ENCODE measurements around the gene MPPE1.

The MPPE1 gene

DNA sequence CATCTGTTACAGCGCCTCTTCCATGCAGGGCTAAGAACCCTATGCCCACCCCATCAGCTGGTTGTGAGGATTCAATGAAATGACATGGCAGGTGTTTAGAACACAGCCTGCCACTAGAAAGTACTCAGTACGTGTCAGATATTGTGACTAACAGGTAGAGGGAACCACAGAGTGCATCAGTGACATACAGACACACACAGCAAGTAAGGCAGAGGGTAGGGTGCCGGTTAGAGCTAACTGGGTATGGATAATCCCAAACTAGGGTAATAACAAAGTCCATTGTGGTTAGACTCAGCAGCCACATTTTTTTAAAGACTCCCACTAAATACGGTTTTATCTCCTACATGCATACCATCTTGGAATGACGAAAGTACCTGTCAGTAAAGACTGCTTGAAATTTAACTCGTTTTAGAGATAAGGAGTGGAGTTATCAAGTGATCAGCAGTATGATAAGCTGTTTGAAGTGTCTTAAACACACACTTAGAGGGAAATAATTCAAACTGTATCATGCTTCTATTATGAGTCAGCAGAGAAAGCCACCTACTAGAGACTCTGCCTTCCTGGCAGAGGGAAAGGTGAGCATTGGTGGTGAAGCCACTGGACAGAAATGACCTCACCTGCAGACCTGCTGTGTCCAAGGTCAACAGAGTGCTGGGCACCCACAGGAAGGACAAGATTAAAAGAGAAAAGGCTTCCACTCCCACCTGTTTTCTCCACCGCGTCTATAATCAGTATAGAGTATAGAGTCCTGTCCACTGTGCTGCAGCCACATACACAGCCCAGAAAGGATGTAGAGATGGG, 20.6 kb downstream of the MPPE1 start:
- no peak for TF ChIP-seq CTCF (conservative IDR thresholded peaks at IDR 0.05; ENCODE audit: low read depth, low read length)
- H3K4me3 ChIP-seq (ENCODE audit: low read length), result no peak overlapping the region
- DNase-seq (ENCODE audit: low read depth), result no peak

GRCh38 chr18:11886577-11887110, 21.5 kb downstream of the MPPE1 start:
- DNase-seq (ENCODE audit: low read depth), result no peak
- no peak overlapping the region for H3K4me3 ChIP-seq (ENCODE audit: low read length)
- no peak for TF ChIP-seq CTCF (conservative IDR thresholded peaks at IDR 0.05; ENCODE audit: low read depth, low read length)

DNA sequence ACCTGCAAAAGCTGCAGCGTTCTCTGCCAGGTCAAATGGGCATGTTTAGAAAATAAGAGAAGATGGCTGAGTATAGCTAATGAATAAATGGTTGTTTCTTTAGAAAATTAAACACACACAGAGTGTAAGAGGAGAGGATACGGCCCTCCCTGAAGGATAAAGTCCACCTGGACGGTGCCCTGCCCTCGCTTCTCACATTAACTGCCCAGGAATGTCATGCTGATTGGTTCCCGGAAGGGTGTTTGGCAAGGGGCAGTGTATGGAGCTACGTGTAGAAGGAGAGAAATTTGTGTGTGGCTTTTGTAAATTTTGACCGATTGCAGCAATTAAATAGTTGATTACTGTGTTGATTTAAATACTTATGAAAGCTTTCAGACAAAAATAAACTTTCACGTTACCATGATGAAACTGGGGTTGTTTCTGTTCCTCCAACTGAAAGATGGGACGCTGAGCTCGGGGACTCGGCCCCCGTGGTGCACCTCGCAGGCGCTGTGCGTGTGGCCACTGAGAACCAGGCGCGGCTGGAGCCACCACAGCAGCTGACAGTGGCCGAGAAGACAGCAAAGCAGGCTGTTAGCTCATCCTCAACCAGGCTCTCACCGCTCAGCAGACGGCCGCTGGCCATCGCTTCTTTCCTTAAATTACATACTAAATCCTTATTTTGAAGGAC, 22.7 kb downstream of the MPPE1 start:
- TF ChIP-seq CTCF (conservative IDR thresholded peaks at IDR 0.05; ENCODE audit: low read depth, low read length), result no peak
- H3K4me3 ChIP-seq (ENCODE audit: low read length), result no peak overlapping the region
- DNase-seq (ENCODE audit: low read depth), result no peak

DNA sequence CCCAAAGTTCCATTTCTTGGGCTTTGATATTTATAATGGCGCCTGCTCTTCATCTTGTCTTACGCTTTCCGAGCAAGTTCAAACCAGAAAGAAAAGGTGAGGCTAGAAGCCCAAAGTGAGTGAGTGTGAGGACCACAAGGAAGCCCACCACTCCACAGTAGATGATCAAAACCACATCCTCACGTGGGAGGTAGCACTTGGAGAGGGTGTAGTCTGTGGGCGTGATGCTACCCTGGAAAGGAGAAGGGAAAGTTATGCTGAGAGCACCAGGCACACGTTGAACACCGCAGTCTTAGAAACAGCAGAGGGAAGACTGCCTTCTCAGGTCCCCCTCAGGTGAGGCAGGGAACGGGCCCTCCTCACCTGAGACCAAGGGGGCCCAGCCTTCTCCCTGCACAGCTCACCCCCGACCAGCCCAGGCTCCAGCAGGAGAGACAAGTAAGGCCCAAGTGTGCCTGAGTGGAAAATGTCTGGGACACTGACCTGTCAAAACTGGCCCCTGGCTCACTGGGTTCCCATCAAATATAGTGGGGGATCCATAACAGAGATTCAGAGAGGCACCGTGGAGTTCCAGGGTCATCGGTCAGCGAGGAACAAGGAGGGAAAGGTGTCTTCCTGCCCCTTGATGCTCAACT, 23.6 kb downstream of the MPPE1 start:
- TF ChIP-seq CTCF (conservative IDR thresholded peaks at IDR 0.05; ENCODE audit: low read depth, low read length), result no peak
- no peak overlapping the region for H3K4me3 ChIP-seq (ENCODE audit: low read length)
- DNase-seq (ENCODE audit: low read depth), result no peak

DNA sequence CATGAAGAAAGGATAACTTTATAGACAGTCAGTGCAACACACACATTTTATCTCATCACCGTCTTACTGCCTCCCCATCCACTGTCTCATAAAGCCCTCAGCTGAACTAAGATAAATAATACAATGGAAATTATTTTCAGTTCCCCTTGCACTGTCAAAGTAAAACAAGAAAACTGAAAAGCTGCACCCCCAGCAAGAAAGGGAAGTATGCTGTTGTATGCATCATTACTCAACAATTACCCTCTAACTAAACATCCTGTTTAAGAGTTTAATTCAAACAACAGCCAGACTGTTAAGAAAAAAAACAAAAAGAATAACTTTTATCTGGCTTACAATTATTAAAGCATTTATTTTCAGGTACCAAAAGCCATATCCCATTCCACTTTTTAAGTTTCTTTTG, 25.0 kb downstream of the MPPE1 start:
- no peak for DNase-seq (ENCODE audit: low read depth)
- TF ChIP-seq CTCF (conservative IDR thresholded peaks at IDR 0.05; ENCODE audit: low read depth, low read length), result no peak
- no peak overlapping the region for H3K4me3 ChIP-seq (ENCODE audit: low read length)

DNA sequence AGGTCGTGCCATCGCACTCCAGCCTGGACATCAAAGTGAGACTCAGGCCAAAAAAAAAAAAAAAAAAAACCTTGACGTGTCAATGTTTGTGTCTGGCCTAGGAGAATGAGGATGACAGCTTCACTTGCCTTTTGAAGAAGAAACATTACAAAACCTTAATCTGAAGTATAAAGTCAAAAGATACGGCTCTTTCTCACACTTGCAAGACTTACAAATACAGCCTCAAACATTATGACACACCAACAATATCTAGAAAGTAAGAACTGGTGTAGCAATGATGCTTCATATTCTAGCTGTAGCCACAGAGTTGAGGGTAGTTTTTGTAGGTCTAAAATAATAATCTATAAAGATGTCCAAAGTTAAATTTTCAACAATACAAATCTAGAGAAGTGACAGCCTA, 25.5 kb downstream of the MPPE1 start:
- DNase-seq (ENCODE audit: low read depth), result no peak
- no peak overlapping the region for H3K4me3 ChIP-seq (ENCODE audit: low read length)
- no peak for TF ChIP-seq CTCF (conservative IDR thresholded peaks at IDR 0.05; ENCODE audit: low read depth, low read length)
